Smooth muscle cell (in vitro differentiated cells): Measurements from ENCODE around the gene HOXD10. TPM values are rescaled to one million over a fixed set of nuclear protein-coding genes. Genes with fewer than 3 reads are reported as not detected.

ENCODE experiments used
- DNase-seq: peaks from one replicate; lab custom pipeline; 2025; ENCODE audit not compliant: unreplicated experiment; lab: John Stamatoyannopoulos, UW
- H2AFZ ChIP-seq: fragments of 200-600 bp; sonication (generic); 2 replicates; pipeline ENCODE4 v1.6.0; 2016; ENCODE audit warnings: antibody characterized with exemption, low read depth, mild to moderate bottlenecking
- H3F3A ChIP-seq: fragments of 200-600 bp; sonication (generic); 2 replicates; pipeline ENCODE4 v1.6.0; 2017; ENCODE audit warnings: antibody characterized with exemption, low read depth
- H3K27ac ChIP-seq: fragments of 200-600 bp; sonication (generic); 2 replicates; pipeline ENCODE4 v1.5.1; 2016; ENCODE audit warnings: low read depth, mild to moderate bottlenecking
- H3K27me3 ChIP-seq: fragments of 200-600 bp; sonication (generic); 2 replicates; pipeline ENCODE4 v1.6.1; 2016; ENCODE audit warnings: low read depth, mild to moderate bottlenecking
- H3K36me3 ChIP-seq: fragments of 200-600 bp; sonication (generic); 2 replicates; pipeline ENCODE4 v1.5.1; 2016; ENCODE audit warnings: low read depth
- H3K4me1 ChIP-seq: fragments of 200-600 bp; sonication (generic); 2 replicates; pipeline ENCODE4 v1.5.1; 2016; ENCODE audit warnings: low read depth
- H3K4me2 ChIP-seq: fragments of 200-600 bp; sonication (generic); 2 replicates; pipeline ENCODE4 v1.6.0; 2016; ENCODE audit warnings: mild to moderate bottlenecking
- H3K4me3 ChIP-seq: fragments of 200-600 bp; sonication (generic); 2 replicates; pipeline ENCODE4 v1.5.1; 2016; ENCODE audit warnings: mild to moderate bottlenecking
- H3K79me2 ChIP-seq: fragments of 200-600 bp; sonication (generic); 2 replicates; pipeline ENCODE4 v1.6.0; 2016; ENCODE audit warnings: low read depth, mild to moderate bottlenecking
- H3K9ac ChIP-seq: fragments of 200-600 bp; sonication (generic); 2 replicates; pipeline ENCODE4 v1.6.0; 2016; ENCODE audit warnings: low read depth
- H3K9me3 ChIP-seq: fragments of 200-600 bp; sonication (generic); replicated peaks from 2 replicates; pipeline ENCODE4 v1.5.1; 2016; ENCODE audit warnings: low read depth
- H4K20me1 ChIP-seq: fragments of 200-600 bp; sonication (generic); 2 replicates; pipeline ENCODE4 v1.6.0; 2016; ENCODE audit warnings: low read depth
- CTCF ChIP-seq: fragments of 200-600 bp; sonication (generic); IDR thresholded peaks from 2 replicates; pipeline ENCODE4 v1.5.1; 2017; ENCODE audit warnings: borderline replicate concordance, mild to moderate bottlenecking, antibody characterized with exemption; ENCODE audit not compliant: insufficient read depth, poor library complexity, severe bottlenecking
- WGBS: methylation state at CpG from one replicate; pipeline ENCODE4 v1.1.7; 2016; ENCODE audit warnings: low lambda C conversion rate; 5-methylcytosine and 5-hydroxymethylcytosine counted together
- polyA plus RNA-seq: library from polyadenylated mRNA; unstranded; fragments of >200 nt; fragmentation: Nextera tagmentation; extraction: Ambion mirVana; gene quantifications from 2 replicates; pipeline ENCODE4 v1.2.1, GENCODE V29; 2016
- total RNA-seq: library from RNA; depleted of rRNA; stranded (reverse); fragments of >200 nt; gene quantifications from 2 replicates; pipeline ENCODE4 v1.2.3, GENCODE V29; 2014

HOXD10 gene
- total and polyA plus RNA-seq, 2 experiments from 2014 or later = 9.9 to 11.4 TPM

- peaks cover 100% of the 10 kb centered on the region for H3K27me3 ChIP-seq
- WGBS = 35% methylated on average over 11 of the region's 11 CpGs
Measured at GRCh38 chr2:176148751-176149421, 32.3 kb downstream of the HOXD10 start.

GRCh38 chr2:176149481-176149938 lies 32.9 kb downstream of the HOXD10 start:
- Histone ChIP-seq H3K4me3 (no peak overlapping the region), H3K79me2 (no peaks in the 10 kb centered on the region), H3K27ac (no peak overlapping the region), H3K4me2 (no peak overlapping the region), H3K27me3 (peaks cover 100% of the 10 kb centered on the region), H3K9ac (no peak overlapping the region), H3K9me3 (no peaks in the 10 kb centered on the region), H3K4me1 (no peaks in the 10 kb centered on the region), H2AFZ (no peak overlapping the region), H3F3A (no peaks in the 10 kb centered on the region), H3K36me3 (no peaks in the 10 kb centered on the region), H4K20me1 (no peaks in the 10 kb centered on the region)
- no peak for TF ChIP-seq CTCF
- no peak for DNase-seq
- WGBS = 17% methylated on average over 22 of the region's 22 CpGs

More at GRCh38 chr2:176148751-176149421, 32.3 kb downstream of the HOXD10 start:
- H3K4me3 ChIP-seq = no peak overlapping the region
- no peak overlapping the region for H3K27ac ChIP-seq
- H3K4me2 ChIP-seq = no peak overlapping the region
- no peaks in the 10 kb centered on the region for H3K36me3 ChIP-seq
- no peak for DNase-seq
- no peaks in the 10 kb centered on the region for H4K20me1 ChIP-seq
- H3K9ac ChIP-seq = no peak overlapping the region
- no peak overlapping the region for H2AFZ ChIP-seq
- no peaks in the 10 kb centered on the region for H3K4me1 ChIP-seq
- no peaks in the 10 kb centered on the region for H3K79me2 ChIP-seq
- no peak for TF ChIP-seq CTCF
- H3K9me3 ChIP-seq = no peaks in the 10 kb centered on the region
- H3F3A ChIP-seq = no peaks in the 10 kb centered on the region

GRCh38 chr2:176149939-176150583 lies 33.5 kb downstream of the HOXD10 start:
- Histone ChIP-seq H3K4me3 (no peak overlapping the region), H3K4me2 (no peak overlapping the region), H4K20me1 (no peaks in the 10 kb centered on the region), H3F3A (no peaks in the 10 kb centered on the region), H3K4me1 (no peaks in the 10 kb centered on the region), H3K36me3 (no peaks in the 10 kb centered on the region), H2AFZ (no peak overlapping the region), H3K79me2 (no peaks in the 10 kb centered on the region), H3K9me3 (no peaks in the 10 kb centered on the region), H3K27ac (no peak overlapping the region), H3K9ac (no peak overlapping the region), H3K27me3 (peaks cover 100% of the 10 kb centered on the region)
- no peak for DNase-seq
- TF ChIP-seq CTCF = no peak
- WGBS = 20% methylated on average over 24 of the region's 24 CpGs
